Urinary bladder (tissue), 4 donors: ENCODE measurements around the gene THADA. TPM values are rescaled to one million over a fixed set of nuclear protein-coding genes. Genes with fewer than 3 reads are reported as not detected.
"Not testable (repeated sequence)": the region's sequence is repeated elsewhere in the genome, so short reads cannot be mapped to it uniquely, and the experiment has no call there.

ENCODE experiments used
- DNase-seq: peaks from one replicate; pipeline ENCODE4 v3.0.0-alpha.2; 2015; ENCODE audit errors: extremely low spot score
- H3K27ac ChIP-seq: one replicate; pipeline ENCODE4 v1.5.1; 2013; ENCODE audit warnings: low read depth, mild to moderate bottlenecking, moderate library complexity
- H3K36me3 ChIP-seq: one replicate; pipeline ENCODE4 v1.6.1; 2013; ENCODE audit warnings: mild to moderate bottlenecking, moderate library complexity; ENCODE audit not compliant: insufficient read depth
- H3K4me1 ChIP-seq: one replicate; pipeline ENCODE4 v1.6.1; 2013; ENCODE audit warnings: mild to moderate bottlenecking, moderate library complexity; ENCODE audit not compliant: insufficient read depth
- H3K4me3 ChIP-seq: one replicate; pipeline ENCODE4 v1.5.1; 2013; ENCODE audit warnings: low read depth, low read length
- WGBS: extraction: QIAGEN DNeasy Blood & Tissue Kit; methylation state at CpG from one replicate; pipeline ENCODE4 v1.1.7; 2013; 5-methylcytosine and 5-hydroxymethylcytosine counted together
- polyA plus RNA-seq: library from polyadenylated mRNA; stranded (reverse); fragments of 200-250 nt; gene quantifications from one replicate; pipeline ENCODE4 v1.2.3, GENCODE V29; 2013
- total RNA-seq: library from RNA; depleted of rRNA; stranded (reverse); fragments of >200 nt; gene quantifications from one replicate; pipeline ENCODE4 v1.2.3, GENCODE V29; 2014
- donor health status: healthy with polysubstance abuse.
- donor health status: healthy.

THADA gene
- total and polyA plus RNA-seq, 2 donors: 12.2 to 71.6 TPM

- no peak overlapping the region for H3K4me3 ChIP-seq
- no peaks in the 10 kb centered on the region for H3K36me3 ChIP-seq
- DNase-seq: no peak
- H3K4me1 ChIP-seq: peaks cover 2% of the 10 kb centered on the region
- no peak overlapping the region for H3K27ac ChIP-seq
- WGBS: 92% methylated on average over 2 of the region's 2 CpGs
These were observed 141.0 kb downstream of the THADA start for GRCh38 chr2:43454791-43455190.

GRCh38 chr2:43453179-43454170, 142.4 kb downstream of the THADA start:
- no peak for DNase-seq
- Histone ChIP-seq H3K36me3 (no peaks in the 10 kb centered on the region), H3K4me3 (no peak overlapping the region), H3K4me1 (no peaks in the 10 kb centered on the region), H3K27ac (no peak overlapping the region)
- WGBS: 71% methylated on average over 6 of the region's 6 CpGs

GRCh38 chr2:43452318-43452731, 143.5 kb downstream of the THADA start:
- H3K4me1 ChIP-seq: no peaks in the 10 kb centered on the region
- H3K4me3 ChIP-seq: no peak overlapping the region
- H3K36me3 ChIP-seq: no peaks in the 10 kb centered on the region
- WGBS: 83% methylated on average over 1 of the region's 1 CpG
- H3K27ac ChIP-seq: no peak overlapping the region
- DNase-seq: no peak

- H3K4me1 ChIP-seq: no peaks in the 10 kb centered on the region
- H3K36me3 ChIP-seq: no peaks in the 10 kb centered on the region
- H3K4me3 ChIP-seq: no peak overlapping the region
- H3K27ac ChIP-seq: no peak overlapping the region
- 97% methylated on average over 1 of the region's 1 CpG for WGBS
- DNase-seq: no peak
These were observed 145.2 kb downstream of the THADA start for GRCh38 chr2:43450617-43451016.

- Histone ChIP-seq H3K4me1 (peaks cover 1% of the 10 kb centered on the region), H3K27ac (no peak overlapping the region), H3K36me3 (no peaks in the 10 kb centered on the region), H3K4me3 (no peak overlapping the region)
- no peak for DNase-seq
- whole genome bisulfite sequencing: 93% methylated on average over 1 of the region's 1 CpG
These were observed 147.1 kb downstream of the THADA start for GRCh38 chr2:43448822-43449110.

- Histone ChIP-seq H3K27ac (no peak overlapping the region), H3K4me3 (no peak overlapping the region), H3K4me1 (peaks cover 1% of the 10 kb centered on the region), H3K36me3 (no peaks in the 10 kb centered on the region)
- WGBS: 97% methylated on average over 5 of the region's 5 CpGs
- no peak for DNase-seq
These were observed 147.6 kb downstream of the THADA start for GRCh38 chr2:43448011-43448821.

- not testable (repeated sequence) for H3K27ac ChIP-seq, H3K36me3 ChIP-seq, H3K4me3 ChIP-seq, H3K4me1 ChIP-seq, DNase-seq
- WGBS: 89% methylated on average over 4 of the region's 4 CpGs
These were observed 149.1 kb downstream of the THADA start for GRCh38 chr2:43446755-43447154.

GRCh38 chr2:43445781-43446180, 150.1 kb downstream of the THADA start:
- 97% methylated on average over 2 of the region's 2 CpGs for WGBS
- DNase-seq: no peak
- H3K27ac ChIP-seq: peak overlapping the region; percentile 16
- no peak overlapping the region for H3K4me3 ChIP-seq
- no peaks in the 10 kb centered on the region for H3K36me3 ChIP-seq
- H3K4me1 ChIP-seq: peaks cover 1% of the 10 kb centered on the region

- Histone ChIP-seq H3K27ac (peak overlapping the region; percentile 16), H3K4me1 (peaks cover 1% of the 10 kb centered on the region), H3K36me3 (no peaks in the 10 kb centered on the region), H3K4me3 (no peak overlapping the region)
- DNase-seq: peak; percentile 50
- 43% methylated on average over 10 of the region's 10 CpGs for WGBS
These were observed 150.7 kb downstream of the THADA start for GRCh38 chr2:43444989-43445645.

- DNase-seq: no peak
- 88% methylated on average over 4 of the region's 4 CpGs for WGBS
- H3K4me1 ChIP-seq: peaks cover 1% of the 10 kb centered on the region
- H3K36me3 ChIP-seq: no peaks in the 10 kb centered on the region
- no peak overlapping the region for H3K27ac ChIP-seq
- H3K4me3 ChIP-seq: no peak overlapping the region
These were observed 152.6 kb downstream of the THADA start for GRCh38 chr2:43443282-43443681.

- no peaks in the 10 kb centered on the region for H3K36me3 ChIP-seq
- H3K4me1 ChIP-seq: peaks cover 1% of the 10 kb centered on the region
- DNase-seq: no peak
- H3K27ac ChIP-seq: no peak overlapping the region
- WGBS: 67% methylated on average over 1 of the region's 1 CpG
- H3K4me3 ChIP-seq: no peak overlapping the region
These were observed 154.6 kb downstream of the THADA start for GRCh38 chr2:43441195-43441594.

GRCh38 chr2:43438858-43439655, 156.8 kb downstream of the THADA start:
- Histone ChIP-seq H3K27ac (no peak overlapping the region), H3K4me3 (no peak overlapping the region), H3K4me1 (no peaks in the 10 kb centered on the region), H3K36me3 (no peaks in the 10 kb centered on the region)
- no peak for DNase-seq
- 86% methylated on average over 7 of the region's 7 CpGs for WGBS

GRCh38 chr2:43438342-43438741, 157.5 kb downstream of the THADA start:
- no peak overlapping the region for H3K27ac ChIP-seq
- 85% methylated on average over 3 of the region's 3 CpGs for WGBS
- H3K4me1 ChIP-seq: no peaks in the 10 kb centered on the region
- no peak for DNase-seq
- no peaks in the 10 kb centered on the region for H3K36me3 ChIP-seq
- H3K4me3 ChIP-seq: no peak overlapping the region
